ENCODE results near the gene ADGRL4.

The ADGRL4 gene

DNA sequence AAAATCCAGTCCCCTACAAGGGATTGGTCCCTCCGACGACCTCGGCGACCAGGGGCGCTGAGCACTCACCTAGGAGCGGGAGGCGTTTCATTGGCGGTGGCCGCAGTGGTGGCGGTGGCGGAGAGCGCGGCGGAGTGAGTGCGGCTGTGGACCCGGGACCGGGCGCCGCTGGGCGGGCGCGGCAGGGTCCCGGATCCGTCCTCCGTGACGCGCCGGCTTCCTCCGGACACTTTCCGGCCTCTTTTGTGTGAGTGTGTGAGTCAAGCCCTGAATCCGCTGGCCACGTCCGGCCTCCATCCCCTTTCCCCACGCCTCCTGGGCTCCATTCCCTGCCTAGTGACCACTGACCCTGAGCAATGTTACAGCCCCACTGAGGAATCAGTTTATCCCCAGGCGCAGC is at the start of gene ADGRL4:
Gene ADGRL4, minus strand, starts transcription at position 167 of the 400 bp plus-strand sequence. Its CDS starts 76 bp downstream, at position 91.
- Histone ChIP-seq H3K27me3 (ENCODE audit: control insufficient read depth, insufficient read depth, low read length) (peaks cover 15% of the 10 kb centered on the region), H3K36me3 (ENCODE audit: control insufficient read depth, insufficient read depth, low read length) (no peaks in the 10 kb centered on the region), H3K4me3 (ENCODE audit: low read depth, low read length) (peak within 1 kb of the TSS; percentile 77), H3K4me1 (ENCODE audit: control insufficient read depth, insufficient read depth, low read length) (no peaks in the 10 kb centered on the region), H3K9me3 (ENCODE audit: control insufficient read depth, insufficient read depth, low read length) (no peaks in the 10 kb centered on the region), H3K9ac (ENCODE audit: low read depth, low read length) (peak within 1 kb of the TSS; percentile 72)

GRCh38 chr1:79055856-79056255 is 49.3 kb upstream of the ADGRL4 start:
- no peaks in the 10 kb centered on the region for H3K4me1 ChIP-seq (ENCODE audit: control insufficient read depth, insufficient read depth, low read length)
- no peaks in the 10 kb centered on the region for H3K27me3 ChIP-seq (ENCODE audit: control insufficient read depth, insufficient read depth, low read length)
- H3K9me3 ChIP-seq (ENCODE audit: control insufficient read depth, insufficient read depth, low read length): no peaks in the 10 kb centered on the region
- no peaks in the 10 kb centered on the region for H3K36me3 ChIP-seq (ENCODE audit: control insufficient read depth, insufficient read depth, low read length)
- no peak overlapping the region for H3K9ac ChIP-seq (ENCODE audit: low read depth, low read length)
- H3K4me3 ChIP-seq (ENCODE audit: low read depth, low read length): no peak overlapping the region

DNA sequence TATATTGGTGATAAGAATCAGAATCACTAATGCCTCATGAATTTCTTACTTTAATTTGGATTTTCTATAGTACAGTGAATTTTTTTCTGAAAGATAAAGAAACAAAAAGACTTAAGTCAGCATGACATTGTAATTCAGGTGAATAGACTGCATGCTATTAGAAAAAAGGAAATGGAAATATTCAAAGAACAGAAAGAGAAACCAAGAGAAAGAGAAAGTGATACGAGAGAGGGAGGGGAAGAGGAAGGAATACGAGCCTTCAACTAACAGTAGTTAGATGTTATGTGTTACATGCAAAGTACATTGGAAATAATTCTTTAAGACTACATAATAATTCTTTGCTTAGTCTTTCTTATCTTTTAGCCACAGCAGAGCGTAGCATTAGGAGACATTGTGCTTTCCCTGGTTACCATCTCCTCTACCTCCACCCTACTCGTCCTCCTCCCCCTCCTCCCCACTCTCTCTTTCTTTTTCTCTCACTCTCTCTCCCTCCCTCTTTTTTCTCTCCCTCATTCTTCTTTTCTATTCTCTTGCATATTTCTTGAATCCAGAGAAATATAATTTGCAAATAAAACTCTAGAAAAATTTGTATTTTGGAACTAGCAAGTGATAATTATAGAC is 46.4 kb upstream of the ADGRL4 start:
- H3K4me1 ChIP-seq (ENCODE audit: control insufficient read depth, insufficient read depth, low read length): no peaks in the 10 kb centered on the region
- H3K9ac ChIP-seq (ENCODE audit: low read depth, low read length): no peak overlapping the region
- no peak overlapping the region for H3K4me3 ChIP-seq (ENCODE audit: low read depth, low read length)
- no peaks in the 10 kb centered on the region for H3K36me3 ChIP-seq (ENCODE audit: control insufficient read depth, insufficient read depth, low read length)
- H3K27me3 ChIP-seq (ENCODE audit: control insufficient read depth, insufficient read depth, low read length): no peaks in the 10 kb centered on the region
- H3K9me3 ChIP-seq (ENCODE audit: control insufficient read depth, insufficient read depth, low read length): no peaks in the 10 kb centered on the region

- H3K4me1 ChIP-seq (ENCODE audit: control insufficient read depth, insufficient read depth, low read length): no peaks in the 10 kb centered on the region
- H3K36me3 ChIP-seq (ENCODE audit: control insufficient read depth, insufficient read depth, low read length): no peaks in the 10 kb centered on the region
- no peak overlapping the region for H3K9ac ChIP-seq (ENCODE audit: low read depth, low read length)
- no peak overlapping the region for H3K4me3 ChIP-seq (ENCODE audit: low read depth, low read length)
- no peaks in the 10 kb centered on the region for H3K27me3 ChIP-seq (ENCODE audit: control insufficient read depth, insufficient read depth, low read length)
- no peaks in the 10 kb centered on the region for H3K9me3 ChIP-seq (ENCODE audit: control insufficient read depth, insufficient read depth, low read length)
These were observed 38.6 kb upstream of the ADGRL4 start for GRCh38 chr1:79044974-79045650.

DNA sequence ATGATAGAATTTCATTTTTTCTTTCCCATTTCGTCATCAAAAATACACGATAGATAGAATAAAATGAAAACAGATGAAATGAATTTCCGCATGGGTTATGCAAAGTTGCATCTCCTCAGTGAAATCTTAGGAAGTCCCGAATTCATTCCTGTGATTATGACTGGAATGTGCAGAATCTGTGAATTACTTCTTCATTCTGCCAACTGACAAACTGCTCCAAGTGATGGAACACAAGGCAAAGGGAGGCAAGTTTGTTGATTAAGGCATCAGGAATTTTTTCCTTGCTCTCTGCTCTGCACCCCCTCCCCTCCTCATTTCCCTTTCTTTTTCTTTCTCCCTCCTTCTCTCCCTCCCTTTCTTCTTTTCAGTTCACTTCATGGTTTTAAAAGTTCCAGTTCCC is 37.0 kb upstream of the ADGRL4 start:
- Histone ChIP-seq H3K27me3 (ENCODE audit: control insufficient read depth, insufficient read depth, low read length) (no peaks in the 10 kb centered on the region), H3K9me3 (ENCODE audit: control insufficient read depth, insufficient read depth, low read length) (no peaks in the 10 kb centered on the region), H3K9ac (ENCODE audit: low read depth, low read length) (no peak overlapping the region), H3K4me1 (ENCODE audit: control insufficient read depth, insufficient read depth, low read length) (no peaks in the 10 kb centered on the region), H3K36me3 (ENCODE audit: control insufficient read depth, insufficient read depth, low read length) (no peaks in the 10 kb centered on the region), H3K4me3 (ENCODE audit: low read depth, low read length) (no peak overlapping the region)

DNA sequence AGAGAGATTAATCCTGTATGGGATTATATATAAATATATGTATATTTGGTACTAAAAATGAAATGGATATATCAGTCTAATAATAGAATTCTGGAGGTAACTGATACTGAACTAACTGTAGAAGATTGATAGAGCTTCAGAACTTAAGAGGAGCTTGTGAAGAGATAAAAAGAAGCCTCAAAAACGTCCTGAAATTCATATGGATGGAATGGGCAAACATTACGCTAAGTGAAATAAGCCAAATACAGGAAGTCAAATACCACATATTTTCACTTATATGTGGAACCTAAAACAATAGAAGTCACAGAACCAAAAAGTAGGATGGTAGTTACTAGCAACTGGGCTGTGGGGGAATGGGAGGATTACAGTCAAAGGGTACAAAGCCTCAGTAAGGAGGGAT is 36.0 kb upstream of the ADGRL4 start:
- H3K9ac ChIP-seq (ENCODE audit: low read depth, low read length): no peak overlapping the region
- no peaks in the 10 kb centered on the region for H3K9me3 ChIP-seq (ENCODE audit: control insufficient read depth, insufficient read depth, low read length)
- no peaks in the 10 kb centered on the region for H3K4me1 ChIP-seq (ENCODE audit: control insufficient read depth, insufficient read depth, low read length)
- H3K4me3 ChIP-seq (ENCODE audit: low read depth, low read length): no peak overlapping the region
- H3K27me3 ChIP-seq (ENCODE audit: control insufficient read depth, insufficient read depth, low read length): no peaks in the 10 kb centered on the region
- H3K36me3 ChIP-seq (ENCODE audit: control insufficient read depth, insufficient read depth, low read length): no peaks in the 10 kb centered on the region

DNA sequence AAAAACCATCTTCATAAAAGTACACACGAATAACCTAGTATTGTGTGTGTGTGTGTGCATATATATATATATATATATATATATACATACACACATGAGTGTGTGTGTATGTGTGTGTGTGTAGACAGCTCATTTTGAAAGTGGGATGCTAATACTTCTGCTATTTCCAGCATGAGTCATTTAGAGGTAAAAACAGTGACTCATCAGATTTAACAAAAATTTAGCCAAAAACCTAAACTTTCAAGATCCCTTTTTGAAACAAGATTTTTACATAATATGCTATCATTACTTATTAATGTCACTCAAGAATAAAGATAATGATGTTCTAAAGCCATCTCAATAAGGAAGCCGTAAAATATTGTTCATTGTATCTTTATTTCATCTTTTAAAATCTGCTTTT is 35.6 kb upstream of the ADGRL4 start:
- Histone ChIP-seq H3K4me1 (ENCODE audit: control insufficient read depth, insufficient read depth, low read length) (no peaks in the 10 kb centered on the region), H3K27me3 (ENCODE audit: control insufficient read depth, insufficient read depth, low read length) (no peaks in the 10 kb centered on the region), H3K36me3 (ENCODE audit: control insufficient read depth, insufficient read depth, low read length) (no peaks in the 10 kb centered on the region), H3K4me3 (ENCODE audit: low read depth, low read length) (no peak overlapping the region), H3K9me3 (ENCODE audit: control insufficient read depth, insufficient read depth, low read length) (no peaks in the 10 kb centered on the region), H3K9ac (ENCODE audit: low read depth, low read length) (no peak overlapping the region)

DNA sequence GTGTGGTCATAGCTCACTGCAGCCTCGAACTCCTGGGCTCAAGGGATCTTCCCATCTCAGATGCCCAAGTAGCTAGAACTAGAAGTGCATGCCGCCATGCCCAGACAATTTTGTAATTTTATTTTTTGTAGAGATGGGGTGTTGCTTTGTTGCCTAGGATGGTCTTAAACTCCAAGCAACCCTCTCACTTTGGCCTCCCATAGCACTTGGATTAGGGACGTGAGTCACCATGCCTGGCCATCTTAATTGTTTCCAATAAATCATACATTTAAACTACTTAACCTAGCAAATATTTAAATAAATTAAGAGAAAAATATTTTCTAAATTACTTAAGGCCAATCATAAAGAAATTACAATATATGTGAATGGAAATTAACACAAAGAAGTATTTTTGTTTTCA is 35.1 kb upstream of the ADGRL4 start:
- Histone ChIP-seq H3K36me3 (ENCODE audit: control insufficient read depth, insufficient read depth, low read length) (peaks cover 2% of the 10 kb centered on the region), H3K27me3 (ENCODE audit: control insufficient read depth, insufficient read depth, low read length) (no peaks in the 10 kb centered on the region), H3K4me3 (ENCODE audit: low read depth, low read length) (no peak overlapping the region), H3K9ac (ENCODE audit: low read depth, low read length) (no peak overlapping the region), H3K9me3 (ENCODE audit: control insufficient read depth, insufficient read depth, low read length) (no peaks in the 10 kb centered on the region), H3K4me1 (ENCODE audit: control insufficient read depth, insufficient read depth, low read length) (no peaks in the 10 kb centered on the region)

DNA sequence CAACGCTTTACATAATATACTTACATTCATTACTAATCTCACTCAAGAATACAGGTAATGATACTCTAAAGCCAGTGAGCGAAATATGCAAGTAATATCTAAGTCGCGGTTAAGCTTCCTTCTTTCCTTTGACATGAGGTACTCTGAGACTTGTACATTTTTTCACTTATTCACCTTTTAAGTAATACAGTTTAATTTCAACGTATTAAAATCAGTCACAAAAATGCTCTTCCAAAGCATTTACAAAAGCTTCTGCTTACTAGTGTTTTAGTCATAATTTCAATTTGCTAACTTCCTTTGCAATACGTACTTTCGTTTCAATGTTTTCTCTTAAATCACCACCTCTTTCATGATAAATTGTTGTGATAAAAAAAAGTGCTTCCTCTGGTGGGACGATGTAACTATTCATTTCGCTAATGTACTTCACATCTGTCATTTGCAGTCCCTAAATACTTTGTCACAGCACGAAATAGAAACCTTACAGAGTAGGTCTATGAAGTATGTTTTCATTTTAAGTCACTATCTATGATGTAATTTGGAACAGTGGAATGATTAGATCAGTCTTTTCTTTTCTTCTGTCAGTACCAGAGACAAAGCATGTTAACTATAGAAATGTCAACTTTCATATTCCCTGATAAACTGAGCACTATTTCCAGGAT is 34.0 kb upstream of the ADGRL4 start:
- Histone ChIP-seq H3K36me3 (ENCODE audit: control insufficient read depth, insufficient read depth, low read length) (peaks cover 2% of the 10 kb centered on the region), H3K9ac (ENCODE audit: low read depth, low read length) (no peak overlapping the region), H3K4me3 (ENCODE audit: low read depth, low read length) (no peak overlapping the region), H3K27me3 (ENCODE audit: control insufficient read depth, insufficient read depth, low read length) (no peaks in the 10 kb centered on the region), H3K9me3 (ENCODE audit: control insufficient read depth, insufficient read depth, low read length) (no peaks in the 10 kb centered on the region), H3K4me1 (ENCODE audit: control insufficient read depth, insufficient read depth, low read length) (no peaks in the 10 kb centered on the region)

DNA sequence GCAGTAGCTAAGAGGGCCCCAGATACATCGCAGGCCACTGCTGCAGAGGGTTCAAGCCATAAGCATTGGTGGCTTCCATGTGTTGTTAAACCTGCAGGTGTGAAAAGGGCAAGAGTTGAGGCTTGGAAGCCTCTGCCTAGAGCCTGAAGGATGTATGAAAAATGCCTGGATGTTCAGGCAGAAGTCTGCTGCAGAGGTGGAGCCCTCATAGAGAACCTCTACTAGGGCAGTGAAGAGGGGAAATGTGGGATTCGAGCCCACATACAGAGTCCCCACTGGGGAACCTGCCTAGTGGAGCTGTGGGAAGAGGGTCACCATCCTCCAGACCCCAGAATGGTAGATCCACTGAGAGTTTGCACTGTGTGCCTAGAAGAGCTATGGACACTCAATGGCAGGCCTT is 30.6 kb upstream of the ADGRL4 start:
- no peaks in the 10 kb centered on the region for H3K27me3 ChIP-seq (ENCODE audit: control insufficient read depth, insufficient read depth, low read length)
- no peaks in the 10 kb centered on the region for H3K9me3 ChIP-seq (ENCODE audit: control insufficient read depth, insufficient read depth, low read length)
- peaks cover 2% of the 10 kb centered on the region for H3K36me3 ChIP-seq (ENCODE audit: control insufficient read depth, insufficient read depth, low read length)
- H3K9ac ChIP-seq (ENCODE audit: low read depth, low read length): no peak overlapping the region
- no peak overlapping the region for H3K4me3 ChIP-seq (ENCODE audit: low read depth, low read length)
- no peaks in the 10 kb centered on the region for H3K4me1 ChIP-seq (ENCODE audit: control insufficient read depth, insufficient read depth, low read length)

DNA sequence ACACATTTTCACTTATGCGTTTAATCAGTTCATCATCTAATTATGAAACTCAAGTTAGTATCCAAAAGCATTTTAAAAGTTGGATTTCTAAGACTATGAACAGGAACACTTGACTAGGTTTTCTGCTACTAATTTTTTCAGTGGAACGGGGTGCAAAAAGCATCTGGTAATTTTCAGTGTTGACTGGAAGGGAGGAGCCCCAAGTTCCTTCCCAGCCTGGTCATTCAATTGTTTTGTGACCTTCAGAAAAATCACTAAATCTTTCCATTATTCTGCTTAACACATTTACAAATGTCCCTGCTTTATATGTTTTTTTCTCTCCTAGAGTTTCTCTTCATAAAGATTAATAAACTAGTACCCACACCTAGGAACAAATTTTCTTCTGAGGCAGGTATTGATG is 6.0 kb upstream of the ADGRL4 start:
- H3K36me3 ChIP-seq (ENCODE audit: control insufficient read depth, insufficient read depth, low read length): no peaks in the 10 kb centered on the region
- H3K4me3 ChIP-seq (ENCODE audit: low read depth, low read length): no peak overlapping the region
- H3K9ac ChIP-seq (ENCODE audit: low read depth, low read length): no peak overlapping the region
- no peaks in the 10 kb centered on the region for H3K4me1 ChIP-seq (ENCODE audit: control insufficient read depth, insufficient read depth, low read length)
- no peaks in the 10 kb centered on the region for H3K9me3 ChIP-seq (ENCODE audit: control insufficient read depth, insufficient read depth, low read length)
- H3K27me3 ChIP-seq (ENCODE audit: control insufficient read depth, insufficient read depth, low read length): no peaks in the 10 kb centered on the region

DNA sequence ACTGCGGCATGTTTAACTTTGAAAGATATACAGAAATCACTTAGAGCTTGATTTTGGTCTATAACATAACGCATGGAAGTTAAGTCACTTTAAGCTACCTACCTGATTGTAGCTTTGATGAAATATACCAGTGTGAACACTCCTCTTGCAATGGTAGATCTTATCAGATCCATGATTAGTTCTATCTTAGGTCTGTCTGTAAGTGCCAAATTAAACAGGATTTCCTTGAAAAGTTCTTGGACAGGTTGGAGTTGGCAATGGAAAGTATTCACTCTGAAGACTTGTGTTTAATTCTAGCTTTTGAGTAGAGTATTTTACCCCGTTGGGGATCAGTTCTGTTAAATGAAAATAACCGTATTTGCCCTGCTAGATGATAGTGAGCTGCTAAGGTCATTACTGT is 4.1 kb upstream of the ADGRL4 start:
- H3K9ac ChIP-seq (ENCODE audit: low read depth, low read length): no peak overlapping the region
- H3K36me3 ChIP-seq (ENCODE audit: control insufficient read depth, insufficient read depth, low read length): no peaks in the 10 kb centered on the region
- no peaks in the 10 kb centered on the region for H3K9me3 ChIP-seq (ENCODE audit: control insufficient read depth, insufficient read depth, low read length)

More for the DNA sequence above, 4.1 kb upstream of the ADGRL4 start:
- Histone ChIP-seq H3K4me1 (ENCODE audit: control insufficient read depth, insufficient read depth, low read length) (no peaks in the 10 kb centered on the region), H3K4me3 (ENCODE audit: low read depth, low read length) (no peak overlapping the region), H3K27me3 (ENCODE audit: control insufficient read depth, insufficient read depth, low read length) (peaks cover 13% of the 10 kb centered on the region)

Data from iPS-15b (cell line).